ENCODE data around the gene CST9.

DNA sequence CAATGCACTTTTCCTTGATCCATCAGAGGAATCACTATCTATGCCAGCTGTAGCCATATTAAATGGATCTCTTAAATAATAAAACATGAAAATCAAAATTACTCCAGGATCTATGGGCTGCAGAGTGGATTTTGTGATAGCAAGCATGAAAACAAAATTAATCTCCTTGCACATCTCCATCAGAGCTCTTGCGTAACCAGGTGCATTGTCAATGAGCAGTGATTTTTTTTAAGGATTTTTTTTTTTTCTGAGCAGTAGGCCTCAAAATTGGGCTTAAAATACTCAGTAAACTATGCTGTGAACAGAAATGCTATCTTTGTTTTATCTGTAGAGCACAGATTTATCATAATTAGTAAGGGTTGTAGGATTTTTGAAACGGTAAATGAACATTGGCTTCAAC, 43.5 kb upstream of the CST9 start:
- TF ChIP-seq JUN (IDR thresholded peaks at IDR 0.05; ENCODE audit: low read depth, low read length) (no peak), MAFK (IDR thresholded peaks at IDR 0.05; ENCODE audit: low read depth, low read length) (no peak)
- TF ChIP-seq, protein P1, sequence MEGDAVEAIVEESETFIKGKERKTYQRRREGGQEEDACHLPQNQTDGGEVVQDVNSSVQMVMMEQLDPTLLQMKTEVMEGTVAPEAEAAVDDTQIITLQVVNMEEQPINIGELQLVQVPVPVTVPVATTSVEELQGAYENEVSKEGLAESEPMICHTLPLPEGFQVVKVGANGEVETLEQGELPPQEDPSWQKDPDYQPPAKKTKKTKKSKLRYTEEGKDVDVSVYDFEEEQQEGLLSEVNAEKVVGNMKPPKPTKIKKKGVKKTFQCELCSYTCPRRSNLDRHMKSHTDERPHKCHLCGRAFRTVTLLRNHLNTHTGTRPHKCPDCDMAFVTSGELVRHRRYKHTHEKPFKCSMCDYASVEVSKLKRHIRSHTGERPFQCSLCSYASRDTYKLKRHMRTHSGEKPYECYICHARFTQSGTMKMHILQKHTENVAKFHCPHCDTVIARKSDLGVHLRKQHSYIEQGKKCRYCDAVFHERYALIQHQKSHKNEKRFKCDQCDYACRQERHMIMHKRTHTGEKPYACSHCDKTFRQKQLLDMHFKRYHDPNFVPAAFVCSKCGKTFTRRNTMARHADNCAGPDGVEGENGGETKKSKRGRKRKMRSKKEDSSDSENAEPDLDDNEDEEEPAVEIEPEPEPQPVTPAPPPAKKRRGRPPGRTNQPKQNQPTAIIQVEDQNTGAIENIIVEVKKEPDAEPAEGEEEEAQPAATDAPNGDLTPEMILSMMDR (IDR thresholded peaks at IDR 0.05; ENCODE audit: control extremely low read depth in 1 of 3, insufficient read depth in 1 of 3, low read depth in 1 of 3, low read length in 3 of 3), result no peak
